ENCODE data around the gene VSIG10L2.

Gene VSIG10L2

DNA sequence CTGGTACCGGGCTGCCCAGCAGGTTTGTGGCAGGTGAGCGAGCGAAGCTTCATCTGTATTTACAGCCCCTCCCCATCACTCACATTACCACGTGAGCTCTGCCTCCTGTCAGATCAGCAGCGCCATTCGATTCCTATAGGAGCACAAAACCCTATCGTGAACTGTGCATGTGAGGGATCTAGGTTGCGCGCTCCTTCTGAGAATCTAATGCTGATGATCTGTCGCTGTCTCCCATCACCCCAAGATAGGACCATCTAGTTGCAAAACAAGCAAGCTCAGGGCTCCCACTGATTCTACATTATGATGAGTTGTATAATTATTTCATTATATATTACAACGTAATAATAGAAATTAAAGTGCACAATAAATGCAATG is 15.8 kb upstream of the VSIG10L2 start:
- intact Hi-C loops (cut with DNase I; ENCODE audit: low total_unique reads): loop anchor here (5.0 kb wide), 1 partner anchor 257 kb away; no protein-coding TSS in a partner anchor
- TF ChIP-seq, protein P1, sequence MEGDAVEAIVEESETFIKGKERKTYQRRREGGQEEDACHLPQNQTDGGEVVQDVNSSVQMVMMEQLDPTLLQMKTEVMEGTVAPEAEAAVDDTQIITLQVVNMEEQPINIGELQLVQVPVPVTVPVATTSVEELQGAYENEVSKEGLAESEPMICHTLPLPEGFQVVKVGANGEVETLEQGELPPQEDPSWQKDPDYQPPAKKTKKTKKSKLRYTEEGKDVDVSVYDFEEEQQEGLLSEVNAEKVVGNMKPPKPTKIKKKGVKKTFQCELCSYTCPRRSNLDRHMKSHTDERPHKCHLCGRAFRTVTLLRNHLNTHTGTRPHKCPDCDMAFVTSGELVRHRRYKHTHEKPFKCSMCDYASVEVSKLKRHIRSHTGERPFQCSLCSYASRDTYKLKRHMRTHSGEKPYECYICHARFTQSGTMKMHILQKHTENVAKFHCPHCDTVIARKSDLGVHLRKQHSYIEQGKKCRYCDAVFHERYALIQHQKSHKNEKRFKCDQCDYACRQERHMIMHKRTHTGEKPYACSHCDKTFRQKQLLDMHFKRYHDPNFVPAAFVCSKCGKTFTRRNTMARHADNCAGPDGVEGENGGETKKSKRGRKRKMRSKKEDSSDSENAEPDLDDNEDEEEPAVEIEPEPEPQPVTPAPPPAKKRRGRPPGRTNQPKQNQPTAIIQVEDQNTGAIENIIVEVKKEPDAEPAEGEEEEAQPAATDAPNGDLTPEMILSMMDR (IDR thresholded peaks at IDR 0.05): no peak
- Histone ChIP-seq H3K27me3 (peaks cover 0 to 27% of the 10 kb centered on the region in 2 donors), H3K36me3 (no peaks in the 10 kb centered on the region), H3K9me3 (no peaks in the 10 kb centered on the region), H3K4me3 (no peak overlapping the region), H3K4me1 (no peaks in the 10 kb centered on the region), H3K27ac (no peak overlapping the region)
- no peak for DNase-seq

DNA sequence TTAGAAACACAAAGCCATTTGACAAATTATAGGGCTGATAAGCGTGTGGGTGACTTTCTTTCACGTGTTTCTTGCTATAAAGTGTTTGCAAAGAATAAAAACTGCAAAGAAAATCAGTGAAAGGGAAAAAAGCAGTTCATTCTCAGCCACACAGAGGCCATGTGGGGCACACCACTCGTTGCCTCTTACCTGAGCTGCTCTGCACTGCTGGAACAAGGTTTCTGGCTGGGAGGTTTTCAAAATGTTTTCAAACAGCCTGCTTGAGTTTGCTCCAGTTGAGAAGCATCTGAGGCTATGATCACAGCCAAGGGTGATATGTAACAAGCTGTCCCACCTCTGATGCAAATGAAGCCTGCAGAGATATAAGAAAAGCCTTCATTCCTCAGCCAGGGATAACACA is 14.7 kb upstream of the VSIG10L2 start:
- H3K4me1 ChIP-seq: no peaks in the 10 kb centered on the region
- no peak overlapping the region for H3K27ac ChIP-seq
- peaks cover 0 to 27% of the 10 kb centered on the region in 2 donors for H3K27me3 ChIP-seq
- H3K4me3 ChIP-seq: no peak overlapping the region
- intact Hi-C loops (cut with DNase I; ENCODE audit: low total_unique reads): loop anchor here (5.0 kb wide), 1 partner anchor 256 kb away; no protein-coding TSS in a partner anchor
- H3K9me3 ChIP-seq: no peaks in the 10 kb centered on the region
- TF ChIP-seq, protein P1 (IDR thresholded peaks at IDR 0.05): no peak
- H3K36me3 ChIP-seq: no peaks in the 10 kb centered on the region
- peak in 1 of 2 donors; percentile 11 for DNase-seq

DNA sequence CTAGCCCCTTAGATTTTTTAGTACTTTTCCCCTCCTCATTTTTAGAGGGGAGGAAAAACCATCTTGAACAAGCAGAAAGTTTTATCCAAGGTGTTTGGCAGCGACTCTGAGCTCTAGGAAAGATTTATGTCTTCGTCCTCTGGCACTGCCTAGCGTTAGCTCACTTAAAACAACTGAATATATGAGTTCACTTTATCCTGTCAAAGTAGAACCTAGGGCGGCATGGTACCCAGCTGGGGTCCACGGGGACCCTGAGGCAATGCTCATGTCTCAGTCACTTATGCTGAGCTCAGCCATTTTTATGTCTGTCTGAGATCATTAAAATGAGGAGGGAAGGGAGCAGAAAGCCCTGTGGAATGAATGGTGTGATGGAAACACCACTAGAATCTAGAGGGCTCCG is 14.2 kb upstream of the VSIG10L2 start:
- no peaks in the 10 kb centered on the region for H3K4me1 ChIP-seq
- no peak overlapping the region for H3K27ac ChIP-seq
- TF ChIP-seq, protein P1 (IDR thresholded peaks at IDR 0.05): no peak
- no peaks in the 10 kb centered on the region for H3K36me3 ChIP-seq
- DNase-seq: peak in 1 of 2 donors; percentile 16
- intact Hi-C loops (cut with DNase I; ENCODE audit: low total_unique reads): loop anchor here (5.0 kb wide), 1 partner anchor 256 kb away; no protein-coding TSS in a partner anchor
- H3K4me3 ChIP-seq: no peak overlapping the region
- H3K9me3 ChIP-seq: no peaks in the 10 kb centered on the region
- peaks cover 0 to 27% of the 10 kb centered on the region in 2 donors for H3K27me3 ChIP-seq

DNA sequence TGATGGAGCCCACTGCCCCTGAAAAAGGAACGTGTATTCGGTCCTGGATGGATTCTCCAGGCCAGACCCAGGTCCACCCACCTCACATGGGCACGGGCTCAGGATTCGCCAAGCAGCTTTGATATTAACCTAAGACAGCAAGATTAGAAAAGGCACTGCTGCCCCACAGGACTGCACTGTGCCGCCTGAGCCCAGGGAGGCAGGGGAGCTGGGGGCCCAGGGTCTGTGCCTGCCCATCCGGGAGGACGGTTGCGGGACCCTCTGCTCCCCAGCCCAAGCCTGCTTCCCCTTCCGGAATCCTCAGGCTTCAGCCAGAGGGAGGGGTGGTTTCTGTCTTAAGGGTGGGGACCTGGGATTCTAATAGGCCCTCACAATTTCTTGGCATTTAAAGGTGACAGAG is 13.5 kb upstream of the VSIG10L2 start:
- Histone ChIP-seq H3K4me3 (no peak overlapping the region), H3K36me3 (no peaks in the 10 kb centered on the region), H3K4me1 (no peaks in the 10 kb centered on the region), H3K9me3 (no peaks in the 10 kb centered on the region), H3K27me3 (peaks cover 0 to 27% of the 10 kb centered on the region in 2 donors), H3K27ac (no peak overlapping the region)
- DNase-seq: peak in 1 of 2 donors; percentile 54
- intact Hi-C loops (cut with DNase I; ENCODE audit: low total_unique reads): loop anchor here (5.0 kb wide), 1 partner anchor 255 kb away; no protein-coding TSS in a partner anchor
- TF ChIP-seq, protein P1 (IDR thresholded peaks at IDR 0.05): no peak

DNA sequence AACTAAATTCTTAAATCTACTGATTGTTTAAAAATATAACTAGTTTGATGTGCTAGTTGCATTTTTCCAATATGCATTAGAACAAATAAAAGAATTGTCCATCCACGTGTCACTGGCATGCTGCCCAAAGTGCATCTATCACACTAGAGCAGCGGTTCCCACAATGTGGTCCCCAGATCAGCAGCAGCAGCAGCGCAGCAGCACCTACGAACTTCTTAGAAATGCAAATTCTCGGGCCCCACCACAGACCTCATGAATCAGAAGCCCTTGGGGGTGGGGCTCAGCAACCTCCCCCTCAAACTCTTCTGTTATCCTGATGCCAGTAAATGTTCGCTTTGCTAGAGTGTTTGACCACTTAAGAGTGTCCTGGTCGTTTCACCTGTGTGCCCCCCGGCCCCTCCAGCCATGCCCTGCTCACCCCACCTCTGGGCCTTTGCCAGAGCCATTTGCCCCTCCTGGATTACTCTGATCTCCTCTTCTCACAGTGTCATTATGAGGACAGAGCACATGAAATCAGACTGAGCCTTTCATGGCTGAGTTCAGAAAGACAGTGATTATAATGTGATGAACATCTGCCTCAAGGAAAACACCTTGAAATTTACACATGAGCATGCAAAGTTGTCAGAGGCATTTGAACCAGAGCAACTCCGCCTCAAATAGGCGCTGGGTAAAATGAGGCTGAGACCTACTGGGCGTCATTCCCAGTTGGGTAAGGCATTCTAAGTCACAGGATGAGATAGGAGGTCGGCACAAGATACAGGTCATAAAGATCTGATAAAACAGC is 12.6 kb upstream of the VSIG10L2 start:
- no peak overlapping the region for H3K4me3 ChIP-seq
- peak in 1 of 2 donors; percentile 38 for DNase-seq
- no peaks in the 10 kb centered on the region for H3K4me1 ChIP-seq
- no peaks in the 10 kb centered on the region for H3K36me3 ChIP-seq
- intact Hi-C loops (cut with DNase I; ENCODE audit: low total_unique reads): loop anchor here (5.0 kb wide), 1 partner anchor 254 kb away; no protein-coding TSS in a partner anchor
- H3K27ac ChIP-seq: no peak overlapping the region
- H3K27me3 ChIP-seq: peaks cover 0 to 27% of the 10 kb centered on the region in 2 donors
- no peaks in the 10 kb centered on the region for H3K9me3 ChIP-seq
- TF ChIP-seq, protein P1 (IDR thresholded peaks at IDR 0.05): no peak

All from tibial artery (tissue), 4 donors.